ENCODE data around the gene CPN1.
A peak's percentile ranks its signal among the peaks of the same experiment; 100 is the strongest.
"Not testable (repeated sequence)": the region's sequence is repeated elsewhere in the genome, so short reads cannot be mapped to it uniquely, and the experiment has no call there.

CPN1 gene

GRCh38 chr10:100022403-100022802 is 59.3 kb downstream of the CPN1 start:
- DNase-seq (ENCODE audit: low read depth in 2 of 2): no peak

- DNase-seq (ENCODE audit: low read depth in 2 of 2): no peak
Observed at GRCh38 chr10:100021322-100021721, 60.3 kb downstream of the CPN1 start.

GRCh38 chr10:100020886-100021253 is 60.8 kb downstream of the CPN1 start:
- DNase-seq (ENCODE audit: low read depth in 2 of 2): no peak

- DNase-seq (ENCODE audit: low read depth in 2 of 2): no peak
Observed at GRCh38 chr10:100020142-100020885, 61.4 kb downstream of the CPN1 start.

- no peak for DNase-seq (ENCODE audit: low read depth in 2 of 2)
Observed at GRCh38 chr10:100019787-100020141, 61.9 kb downstream of the CPN1 start.

GRCh38 chr10:100014071-100014762 is 67.5 kb downstream of the CPN1 start:
- no peak for DNase-seq (ENCODE audit: low read depth in 2 of 2)

GRCh38 chr10:100013621-100014020 is 68.0 kb downstream of the CPN1 start:
- no peak for DNase-seq (ENCODE audit: low read depth in 2 of 2)

GRCh38 chr10:100011906-100012305 is 69.8 kb downstream of the CPN1 start:
- not testable (repeated sequence) for DNase-seq (ENCODE audit: low read depth in 2 of 2)

GRCh38 chr10:100009793-100010676 is 71.6 kb downstream of the CPN1 start, which contains the start of gene DNMBP:
Gene DNMBP (minus strand): TSS chr10:100009947. CDS start chr10:99972124, 37,823 bp downstream.
- peak; percentile 61 to 65 for DNase-seq (ENCODE audit: low read depth in 2 of 2)

GRCh38 chr10:100009283-100009792 is 72.3 kb downstream of the CPN1 start:
- DNase-seq (ENCODE audit: low read depth in 2 of 2): no peak

GRCh38 chr10:100008708-100009282 is 72.9 kb downstream of the CPN1 start:
- DNase-seq (ENCODE audit: low read depth in 2 of 2): no peak

GRCh38 chr10:100008142-100008522 is 73.5 kb downstream of the CPN1 start:
- DNase-seq (ENCODE audit: low read depth in 2 of 2): no peak

- no peak for DNase-seq (ENCODE audit: low read depth in 2 of 2)
Observed at GRCh38 chr10:100007231-100008141, 74.2 kb downstream of the CPN1 start.

- peak; percentile 85 to 87 for DNase-seq (ENCODE audit: low read depth in 2 of 2)
Observed at GRCh38 chr10:100006243-100006886, 75.3 kb downstream of the CPN1 start.

- no peak for DNase-seq (ENCODE audit: low read depth in 2 of 2)
Observed at GRCh38 chr10:100004805-100005510, 76.7 kb downstream of the CPN1 start.

- DNase-seq (ENCODE audit: low read depth in 2 of 2): no peak
Observed at GRCh38 chr10:100000109-100000644, 81.5 kb downstream of the CPN1 start.

GRCh38 chr10:99999319-100000108 is 82.2 kb downstream of the CPN1 start:
- DNase-seq (ENCODE audit: low read depth in 2 of 2): no peak

GRCh38 chr10:99998889-99999288 is 82.8 kb downstream of the CPN1 start:
- no peak for DNase-seq (ENCODE audit: low read depth in 2 of 2)

All from fibroblast of skin of left quadriceps (primary cell).